GM18508 (cell line): ENCODE data around the gene TIGD1.
"Not testable (repeated sequence)": the region's sequence is repeated elsewhere in the genome, so short reads cannot be mapped to it uniquely, and the experiment has no call there.

Source experiments
- ATAC-seq: cut with Tn5 transposase; IDR thresholded peaks from one replicate; pipeline ENCODE4 v1.9.1; 2021; ENCODE audit warnings: moderate number of reproducible peaks; ENCODE audit not compliant: insufficient read depth, unreplicated experiment

TIGD1 gene

GRCh38 chr2:232541195-232541960 lies 9.0 kb downstream of the TIGD1 start:
- no peak for ATAC-seq

- no peak for ATAC-seq
Observed at GRCh38 chr2:232540441-232541041, 9.8 kb downstream of the TIGD1 start.

- ATAC-seq: no peak
Observed at GRCh38 chr2:232539298-232540231, 10.8 kb downstream of the TIGD1 start, which contains the start of gene CHRNG. Gene CHRNG, plus strand, starts transcription at chr2:232539692. Its CDS starts 56 bp downstream, at chr2:232539748.

DNA sequence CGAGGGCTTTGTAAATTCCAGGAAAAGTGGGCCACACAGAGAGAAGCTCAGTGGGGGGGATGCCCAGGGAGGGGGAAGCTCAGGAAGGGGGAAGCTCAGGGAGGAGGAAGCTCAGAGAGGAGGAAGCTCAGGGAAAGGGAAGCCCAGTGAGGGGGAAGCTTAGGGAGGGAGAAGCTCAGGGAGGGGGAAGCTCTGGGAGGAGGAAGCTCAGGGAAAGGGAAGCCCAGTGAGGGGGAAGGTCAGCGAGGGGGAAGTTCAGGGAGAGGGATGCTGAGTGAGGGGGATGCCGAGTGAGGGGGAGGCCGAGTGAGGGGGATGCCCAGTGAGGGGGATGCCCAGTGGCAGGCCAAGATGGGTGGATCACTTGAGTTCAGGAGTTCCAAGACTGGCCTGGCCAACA lies 11.7 kb downstream of the TIGD1 start:
- no peak for ATAC-seq

DNA sequence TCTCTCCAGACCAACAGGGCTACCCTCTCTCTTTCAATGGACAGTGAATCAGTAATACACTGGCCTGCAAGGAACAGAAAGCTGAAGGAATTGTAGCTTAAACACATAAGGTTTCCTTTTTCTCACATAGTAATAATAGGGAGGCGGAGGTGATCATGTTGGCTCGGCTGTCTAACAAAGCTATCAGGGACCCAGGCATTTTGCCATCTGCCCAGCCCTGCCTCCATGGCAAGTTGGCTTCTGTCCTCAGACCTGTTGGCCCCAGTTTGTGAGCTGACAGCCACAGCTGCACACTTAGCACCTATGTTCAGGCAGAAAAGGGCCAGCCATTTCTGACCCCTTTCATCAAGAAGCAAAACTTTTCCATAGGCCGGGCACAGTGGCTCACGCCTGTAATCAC lies 12.9 kb downstream of the TIGD1 start:
- no peak for ATAC-seq

DNA sequence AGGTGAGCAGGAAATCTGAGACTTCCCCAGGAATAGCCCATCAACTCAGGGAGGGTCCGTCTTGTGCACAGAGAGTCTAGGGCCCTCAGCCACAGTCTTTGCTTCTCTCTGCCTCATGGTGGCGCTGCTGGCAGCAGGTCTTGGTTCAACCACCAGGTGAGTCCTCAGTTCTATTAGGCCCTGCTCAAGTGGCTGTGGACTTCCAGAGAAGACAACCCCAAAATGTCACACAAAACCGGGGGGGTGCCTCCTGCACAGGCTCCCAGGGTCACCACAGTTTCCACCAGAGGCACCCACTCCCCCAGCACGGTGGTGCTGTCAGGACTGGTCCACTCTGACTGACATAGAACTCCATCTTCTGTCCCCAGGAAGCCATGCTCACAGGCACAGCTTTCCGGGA lies 13.3 kb downstream of the TIGD1 start:
- ATAC-seq: no peak

DNA sequence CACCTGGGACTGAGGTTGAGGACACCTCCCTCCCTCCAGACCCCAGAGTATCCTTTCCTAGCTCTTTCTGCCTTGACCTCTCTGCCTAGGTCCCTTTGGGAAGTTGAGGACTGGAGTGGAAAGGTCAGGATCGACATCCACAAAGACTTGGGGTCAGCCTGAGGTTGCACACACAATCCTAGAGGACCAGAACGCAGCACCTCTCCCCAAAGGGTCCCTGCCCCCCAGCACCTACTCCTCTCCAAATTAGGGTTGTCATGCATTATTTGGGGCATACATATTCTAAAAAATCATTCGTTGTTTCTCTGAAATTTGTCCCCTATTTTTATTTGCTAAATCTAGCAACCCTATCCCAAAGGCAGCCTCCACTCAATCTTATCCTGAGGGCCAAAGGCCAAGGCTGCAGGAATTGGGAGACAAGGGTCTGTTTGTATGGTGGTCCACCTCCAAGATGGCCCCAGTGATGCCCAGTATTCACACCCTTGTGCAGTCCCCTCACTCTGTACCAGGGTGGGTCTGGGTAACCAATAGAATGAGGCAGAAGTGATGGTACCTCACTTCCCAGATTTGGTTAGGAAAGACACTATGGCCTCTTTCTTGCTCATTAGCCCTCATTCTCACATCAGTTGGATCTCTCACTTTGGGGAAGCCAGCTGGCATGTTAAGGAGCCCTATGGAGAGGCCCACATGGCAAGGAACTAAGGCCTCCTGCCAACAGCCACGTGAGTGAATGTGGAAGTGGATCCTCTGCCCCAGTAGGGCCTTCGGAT lies 14.4 kb downstream of the TIGD1 start:
- ATAC-seq: no peak

DNA sequence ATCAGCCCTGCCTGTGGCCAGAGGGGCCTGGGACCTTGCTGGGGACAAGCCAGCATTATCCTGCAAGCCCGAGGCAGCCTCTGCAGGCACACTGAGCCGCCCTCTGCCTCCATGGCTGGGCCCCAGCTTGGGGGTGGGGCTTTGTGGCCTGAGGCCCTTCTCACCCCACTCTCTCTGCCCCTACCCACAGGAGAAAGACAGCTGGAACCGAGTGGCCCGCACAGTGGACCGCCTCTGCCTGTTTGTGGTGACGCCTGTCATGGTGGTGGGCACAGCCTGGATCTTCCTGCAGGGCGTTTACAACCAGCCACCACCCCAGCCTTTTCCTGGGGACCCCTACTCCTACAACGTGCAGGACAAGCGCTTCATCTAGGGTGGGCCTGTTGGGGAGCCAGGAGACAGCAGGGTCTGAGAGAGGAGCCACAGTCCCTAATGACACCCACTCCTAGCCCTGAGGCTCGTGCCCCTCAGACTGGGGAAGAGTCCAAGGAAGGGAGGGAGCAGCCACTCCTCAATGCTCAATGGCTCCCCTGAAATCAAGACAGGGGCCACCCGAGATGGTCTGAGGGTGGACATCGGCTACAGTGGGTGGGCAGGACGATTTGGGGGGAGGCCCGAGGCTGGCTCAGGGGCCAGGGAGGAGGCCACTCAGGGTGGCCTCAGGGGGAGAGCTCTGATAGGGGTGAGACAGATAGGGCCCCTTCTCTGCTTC lies 15.3 kb downstream of the TIGD1 start:
- no peak for ATAC-seq

DNA sequence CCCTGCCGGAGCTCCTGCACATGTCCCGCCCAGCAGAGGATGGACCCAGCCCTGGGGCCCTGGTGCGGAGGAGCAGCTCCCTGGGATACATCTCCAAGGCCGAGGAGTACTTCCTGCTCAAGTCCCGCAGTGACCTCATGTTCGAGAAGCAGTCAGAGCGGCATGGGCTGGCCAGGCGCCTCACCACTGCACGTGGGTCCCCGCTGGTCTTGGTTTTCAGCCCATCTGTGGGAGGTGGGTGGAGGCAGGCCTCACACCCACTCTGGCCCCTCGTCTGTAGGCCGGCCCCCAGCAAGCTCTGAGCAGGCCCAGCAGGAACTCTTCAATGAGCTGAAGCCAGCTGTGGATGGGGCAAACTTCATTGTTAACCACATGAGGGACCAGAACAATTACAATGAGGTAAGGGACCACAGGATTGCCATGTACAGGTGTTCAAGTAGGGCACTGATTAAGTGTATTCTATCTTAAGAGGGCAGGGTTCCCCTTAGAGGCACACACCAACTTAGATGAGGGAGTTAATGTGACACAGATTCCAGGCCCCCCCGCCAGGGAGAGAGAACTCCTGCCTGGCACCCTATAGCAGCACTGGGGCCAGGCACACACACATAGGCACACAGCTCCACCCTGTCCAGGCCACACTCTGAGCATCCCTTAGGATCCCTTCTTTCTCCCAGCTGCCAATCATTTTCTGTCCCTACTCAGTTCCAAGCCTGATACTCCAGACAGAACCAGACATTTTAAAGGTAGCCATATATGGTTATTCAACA lies 16.2 kb downstream of the TIGD1 start:
- ATAC-seq: no peak

- ATAC-seq: not testable (repeated sequence)
Observed at GRCh38 chr2:232532821-232533220, 17.5 kb downstream of the TIGD1 start.

GRCh38 chr2:232532419-232532818 lies 17.9 kb downstream of the TIGD1 start:
- no peak for ATAC-seq

DNA sequence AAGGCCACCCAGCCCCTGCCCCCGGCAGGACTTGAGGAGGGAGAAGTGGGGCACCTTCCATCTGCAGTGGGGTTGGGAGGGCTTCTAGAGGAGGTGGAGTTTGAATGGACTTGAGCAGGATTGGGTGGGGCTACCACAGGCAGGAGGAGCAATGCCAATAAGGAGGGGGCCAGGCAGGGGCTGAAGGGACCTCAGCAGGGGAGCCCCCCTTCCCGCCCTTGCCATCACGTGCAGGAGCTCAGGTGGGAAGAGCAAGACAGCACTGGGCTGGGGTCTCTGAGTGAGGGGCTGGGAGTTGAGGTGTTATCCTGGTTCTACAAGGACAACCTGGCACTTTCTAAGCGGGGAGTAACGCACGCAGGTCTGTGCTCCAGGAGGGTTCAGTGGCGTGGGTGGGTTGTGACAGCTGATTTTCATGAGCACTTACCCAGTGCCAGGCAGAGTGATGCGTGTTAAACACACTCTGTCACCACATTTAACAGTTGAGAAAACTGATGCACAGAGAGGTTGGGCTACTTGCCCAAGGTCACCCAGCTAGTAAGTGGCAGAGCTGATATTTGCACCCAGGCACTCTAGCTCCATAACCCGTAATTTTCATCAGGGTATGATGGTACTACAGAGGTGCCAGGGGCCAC lies 19.6 kb downstream of the TIGD1 start:
- ATAC-seq: no peak

DNA sequence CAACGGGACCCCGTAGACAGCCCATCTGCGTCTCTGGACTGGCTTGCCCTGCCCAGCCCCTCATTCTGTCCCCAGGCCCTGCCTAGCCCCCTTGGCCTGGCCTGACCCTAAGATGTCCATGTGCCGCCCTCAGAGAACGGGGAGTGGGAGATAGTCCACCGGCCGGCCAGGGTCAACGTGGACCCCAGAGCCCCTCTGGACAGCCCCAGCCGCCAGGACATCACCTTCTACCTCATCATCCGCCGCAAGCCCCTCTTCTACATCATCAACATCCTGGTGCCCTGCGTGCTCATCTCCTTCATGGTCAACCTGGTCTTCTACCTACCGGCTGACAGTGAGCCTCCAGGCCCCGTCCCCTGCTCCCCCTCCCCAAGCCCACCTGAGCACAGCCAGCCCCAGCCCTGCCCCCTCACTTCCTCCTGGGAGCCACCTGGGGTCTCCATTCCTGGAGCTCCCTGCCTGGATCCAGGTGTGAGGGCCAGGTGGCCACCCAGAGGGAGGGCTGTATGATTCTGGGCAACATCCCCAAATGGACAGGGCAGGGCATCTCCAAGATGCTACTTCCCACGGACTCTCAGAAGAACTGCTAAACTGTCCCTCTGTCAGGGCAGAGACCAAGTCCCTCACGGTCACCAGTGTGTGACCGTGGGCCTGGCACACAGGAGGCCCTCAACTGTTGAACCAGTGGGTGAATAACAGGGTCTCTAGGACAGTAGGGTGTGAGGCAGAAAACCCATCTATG lies 20.4 kb downstream of the TIGD1 start:
- no peak for ATAC-seq

- ATAC-seq: no peak
Observed at GRCh38 chr2:232528746-232529460, 21.5 kb downstream of the TIGD1 start.

- no peak for ATAC-seq
Observed at GRCh38 chr2:232527905-232528470, 22.4 kb downstream of the TIGD1 start.

DNA sequence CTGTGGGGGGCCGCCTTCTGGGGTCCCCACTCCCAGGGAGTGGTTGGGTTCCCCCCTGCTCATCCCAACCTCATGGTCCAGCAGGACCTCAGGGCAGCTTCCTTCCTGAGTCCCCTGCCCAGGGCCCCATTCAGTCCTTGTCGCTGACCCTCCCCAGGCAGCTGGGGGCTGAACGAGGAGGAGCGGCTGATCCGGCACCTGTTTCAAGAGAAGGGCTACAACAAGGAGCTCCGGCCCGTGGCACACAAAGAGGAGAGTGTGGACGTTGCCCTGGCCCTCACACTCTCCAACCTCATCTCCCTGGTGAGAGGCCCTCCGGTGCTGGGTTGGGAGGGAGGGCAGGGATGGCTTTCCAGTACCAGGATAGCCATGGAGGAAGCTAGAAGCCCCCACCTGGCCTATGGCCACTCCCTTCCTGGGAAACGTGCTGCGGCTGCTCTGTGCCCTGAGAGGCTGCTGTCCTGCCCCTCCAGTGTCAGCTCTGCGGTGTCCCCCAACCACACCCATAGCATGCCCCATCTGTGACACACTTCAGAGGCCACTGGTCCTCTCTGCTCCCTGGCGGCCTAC lies 23.9 kb downstream of the TIGD1 start:
- ATAC-seq: no peak
